HCT116 (cell line): Measurements from ENCODE around the gene RAMAC. TPM values are rescaled to one million over a fixed set of nuclear protein-coding genes. Genes with fewer than 3 reads are reported as not detected.

ENCODE experiments used
- ATAC-seq: fragments of 200-7000 bp; cut with Tn5 transposase; 2 replicates; pipeline ENCODE4 v1.9.1; 2020; ENCODE audit warnings: mild to moderate bottlenecking, moderate library complexity
- BruUV-seq: library from RNA; stranded (reverse); fragments of 400-500 nt; replicated peaks from 2 replicates; lab custom pipeline; 2021; lab: Mats Ljungman, UMichigan
- CTCF ChIA-PET: fragments of 300-600 bp; sonication (Branson Sonifier 250); formaldehyde crosslinking; loops from one replicate; lab custom pipeline; 2021; ENCODE audit warnings: antibody characterized with exemption; lab: Charles Lee
- POLR2A ChIA-PET: fragments of 300-600, 350-600 bp; sonication (Branson Sonifier 250); formaldehyde crosslinking; loops from one replicate; lab custom pipeline; 2021; ENCODE audit warnings: antibody characterized with exemption; lab: Charles Lee
- RAD21 ChIA-PET, 2 experiments: fragments of 300-600 bp; sonication (Branson Sonifier 250); formaldehyde crosslinking; loops; one replicate each; lab custom pipeline; 2023; ENCODE audit warnings: low total read pairs in 2 of 2; ENCODE audit not compliant: uncharacterized antibody in 2 of 2, unreplicated experiment in 2 of 2, low non-redundant PET in 1 of 2; lab: Charles Lee
- DNase-seq: peaks from one replicate; pipeline ENCODE4 v3.0.0-alpha.2; 2010; ENCODE audit warnings: low read depth, low spot score
- H2AFZ ChIP-seq: fragments of 200-600 bp; shearing (Covaris generic), sonication (generic); 2 replicates; pipeline ENCODE4 v1.6.1; 2017; ENCODE audit warnings: low read depth, mixed run types, mixed read lengths, antibody characterized with exemption, low read length; ENCODE audit not compliant: poor library complexity, severe bottlenecking
- H3K27ac ChIP-seq: 2 replicates; pipeline ENCODE4 v1.5.1; 2012; ENCODE audit warnings: low read depth, low read length
- H3K27me3 ChIP-seq: fragments of 200-600 bp; sonication (generic); 2 replicates; pipeline ENCODE4 v1.6.1; 2016; ENCODE audit warnings: mixed run types, low read length, mixed read lengths; ENCODE audit not compliant: insufficient read depth
- H3K36me3 ChIP-seq, 2 experiments: fragments of 200-500 bp in 1 of 2; fragments of 200-600 bp in 1 of 2; sonication (Bioruptor generic) in 1 of 2; sonication (generic) in 1 of 2; 2 replicates each; pipeline versions ENCODE4 v1.5.1 to v1.6.1; 2014 to 2016; ENCODE audit warnings: low read length in 2 of 2, inconsistent platforms in 1 of 2, mixed read lengths in 1 of 2, mixed run types in 1 of 2; ENCODE audit not compliant: insufficient read depth in 2 of 2, control insufficient read depth in 1 of 2
- H3K4me1 ChIP-seq, 2 experiments: fragments of 200-600 bp in 1 of 2; sonication (generic) in 1 of 2; 2 replicates each; pipeline versions ENCODE4 v1.5.1 to v1.6.1; 2012 to 2017; ENCODE audit warnings: low read length in 2 of 2, inconsistent platforms in 1 of 2, mild to moderate bottlenecking in 1 of 2, mixed read lengths in 1 of 2, mixed run types in 1 of 2, moderate library complexity in 1 of 2; ENCODE audit not compliant: insufficient read depth in 2 of 2, control insufficient read depth in 1 of 2
- H3K4me2 ChIP-seq: fragments of 200-600 bp; sonication (generic); 2 replicates; pipeline ENCODE4 v1.6.1; 2017; ENCODE audit warnings: mixed run types, low read length, mixed read lengths
- H3K4me3 ChIP-seq, 2 experiments: fragments of 200-600 bp in 1 of 2; sonication (generic) in 1 of 2; replicated peaks in 1 of 2; 2 replicates each; pipeline ENCODE4 v1.5.1; 2011 to 2016; ENCODE audit warnings: low read length in 2 of 2, control low read depth in 1 of 2, low read depth in 1 of 2, mild to moderate bottlenecking in 1 of 2, mixed read lengths in 1 of 2, mixed run types in 1 of 2
- H3K79me2 ChIP-seq: fragments of 200-600 bp; sonication (generic); 2 replicates; pipeline ENCODE4 v1.6.1; 2017; ENCODE audit warnings: mild to moderate bottlenecking, mixed run types, low read length, moderate library complexity, mixed read lengths; ENCODE audit not compliant: insufficient read depth
- H3K9ac ChIP-seq: fragments of 200-600 bp; sonication (generic); 2 replicates; pipeline ENCODE4 v1.6.1; 2016; ENCODE audit warnings: low read length, mixed read lengths
- H3K9me2 ChIP-seq: fragments of 200-600 bp; sonication (generic), shearing (Covaris generic); 2 replicates; pipeline ENCODE4 v1.6.1; 2017; ENCODE audit warnings: mixed run types, mild to moderate bottlenecking, moderate library complexity; ENCODE audit not compliant: insufficient read depth
- H3K9me3 ChIP-seq, 2 experiments: fragments of 200-500 bp in 1 of 2; fragments of 200-600 bp in 1 of 2; sonication (Bioruptor generic) in 1 of 2; sonication (generic) in 1 of 2; 2 replicates each; pipeline ENCODE4 v1.6.1; 2014 to 2017; ENCODE audit warnings: low read length in 2 of 2, mixed read lengths in 2 of 2, inconsistent platforms in 1 of 2, low read depth in 1 of 2, mild to moderate bottlenecking in 1 of 2, mixed run types in 1 of 2, moderate library complexity in 1 of 2; ENCODE audit not compliant: control insufficient read depth in 1 of 2, insufficient read depth in 1 of 2
- H4K20me1 ChIP-seq: fragments of 200-600 bp; sonication (generic), shearing (Covaris generic); 2 replicates; pipeline ENCODE4 v1.6.1; 2017; ENCODE audit warnings: mixed run types, mild to moderate bottlenecking, moderate library complexity; ENCODE audit not compliant: insufficient read depth
- CEBPB ChIP-seq: IDR thresholded peaks from 2 replicates; pipeline ENCODE4 v1.6.1; 2012; ENCODE audit warnings: low read depth
- ELF1 ChIP-seq: IDR thresholded peaks from 2 replicates; pipeline ENCODE4 v1.6.1; 2012; ENCODE audit warnings: low read depth, borderline replicate concordance
- EZH2phosphoT487 ChIP-seq: fragments of 200-600 bp; IDR thresholded peaks from 2 replicates; pipeline ENCODE4 v1.6.1; 2018; ENCODE audit warnings: antibody characterized with exemption, borderline replicate concordance
- POLR2AphosphoS5 ChIP-seq: IDR thresholded peaks from 2 replicates; pipeline ENCODE4 v1.6.1; 2011; ENCODE audit warnings: mild to moderate bottlenecking, low read depth, low read length, moderate library complexity
- SIN3A ChIP-seq: IDR thresholded peaks from 2 replicates; pipeline ENCODE4 v1.6.1; 2012; ENCODE audit warnings: low read depth
- SP1 ChIP-seq: IDR thresholded peaks from 2 replicates; pipeline ENCODE4 v1.6.1; 2012; ENCODE audit warnings: low read depth
- intact Hi-C: fragments of 100-400 bp; cut with micrococcal nuclease; formaldehyde crosslinking; loops from 2 replicates; pipeline ENCODE4 v1.10.0; 2022
- total RNA-seq: library from RNA; stranded (reverse); gene quantifications from one replicate; pipeline ENCODE4 v1.2.1, GENCODE V29; 2021; ENCODE audit not compliant: unreplicated experiment
- TF ChIP-seq, protein P1 (sequence below): IDR thresholded peaks from 2 replicates; pipeline ENCODE4 v1.6.1; 2012
- TF ChIP-seq, protein P2 (sequence below), 3 experiments: fragments of 200-600 bp in 1 of 3; sonication (generic) in 1 of 3; IDR thresholded peaks in 2 of 3; conservative IDR thresholded peaks in 1 of 3; 2 replicates each; pipeline ENCODE4 v1.5.1; 2012 to 2017; ENCODE audit warnings: low read depth in 2 of 3, low read length in 2 of 3, antibody characterized with exemption in 1 of 3, borderline replicate concordance in 1 of 3, control low read depth in 1 of 3, mild to moderate bottlenecking in 1 of 3, mixed read lengths in 1 of 3, mixed run types in 1 of 3, moderate library complexity in 1 of 3; ENCODE audit not compliant: insufficient read depth in 1 of 3
- TF ChIP-seq, protein P3 (sequence below): IDR thresholded peaks from 2 replicates; pipeline ENCODE4 v1.6.1; 2011; ENCODE audit warnings: mild to moderate bottlenecking, low read length, moderate library complexity; ENCODE audit not compliant: insufficient replicate concordance; ENCODE audit errors: extremely low read depth

RAMAC gene
- total RNA-seq, 1 experiment from 2014 or later: 16.5 TPM

DNA sequence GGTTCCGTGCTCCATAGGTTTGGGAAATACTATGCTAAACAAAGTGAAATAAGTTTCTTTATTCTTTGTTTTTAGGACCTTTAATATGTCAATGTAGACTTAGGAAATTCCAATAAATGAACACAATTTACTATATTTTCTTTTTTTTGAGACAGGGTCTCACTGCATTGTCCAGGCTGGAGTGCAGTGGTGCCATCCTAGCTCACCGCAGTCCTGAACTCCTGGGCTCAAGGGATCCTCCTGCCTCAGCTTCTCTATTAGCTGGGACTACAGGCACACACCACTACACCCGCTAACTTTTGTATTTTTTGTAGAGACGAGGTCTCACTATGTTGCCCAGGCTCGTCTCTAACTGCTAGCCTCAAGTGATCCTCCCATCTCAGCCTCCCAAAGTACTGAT is 21.1 kb upstream of the RAMAC start:
- Histone ChIP-seq H4K20me1 (no peaks in the 10 kb centered on the region), H3K4me2 (no peak overlapping the region), H3K27ac (no peak overlapping the region), H3K36me3 (no peaks in the 10 kb centered on the region), H3K79me2 (no peaks in the 10 kb centered on the region), H3K27me3 (0 out of 2 replicates have a peak, but pooled peaks cover 2% of the 10 kb centered on the region), H3K9me2 (no peaks in the 10 kb centered on the region)
- RAD21 ChIA-PET: no interaction called here
- POLR2A ChIA-PET: no interaction called here
- no peak for DNase-seq
- no peak for ATAC-seq
- intact Hi-C loops: no loop called here
- TF ChIP-seq, protein P1, sequence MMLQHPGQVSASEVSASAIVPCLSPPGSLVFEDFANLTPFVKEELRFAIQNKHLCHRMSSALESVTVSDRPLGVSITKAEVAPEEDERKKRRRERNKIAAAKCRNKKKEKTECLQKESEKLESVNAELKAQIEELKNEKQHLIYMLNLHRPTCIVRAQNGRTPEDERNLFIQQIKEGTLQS: no peak
- TF ChIP-seq ELF1: no peak
- TF ChIP-seq, protein P2, sequence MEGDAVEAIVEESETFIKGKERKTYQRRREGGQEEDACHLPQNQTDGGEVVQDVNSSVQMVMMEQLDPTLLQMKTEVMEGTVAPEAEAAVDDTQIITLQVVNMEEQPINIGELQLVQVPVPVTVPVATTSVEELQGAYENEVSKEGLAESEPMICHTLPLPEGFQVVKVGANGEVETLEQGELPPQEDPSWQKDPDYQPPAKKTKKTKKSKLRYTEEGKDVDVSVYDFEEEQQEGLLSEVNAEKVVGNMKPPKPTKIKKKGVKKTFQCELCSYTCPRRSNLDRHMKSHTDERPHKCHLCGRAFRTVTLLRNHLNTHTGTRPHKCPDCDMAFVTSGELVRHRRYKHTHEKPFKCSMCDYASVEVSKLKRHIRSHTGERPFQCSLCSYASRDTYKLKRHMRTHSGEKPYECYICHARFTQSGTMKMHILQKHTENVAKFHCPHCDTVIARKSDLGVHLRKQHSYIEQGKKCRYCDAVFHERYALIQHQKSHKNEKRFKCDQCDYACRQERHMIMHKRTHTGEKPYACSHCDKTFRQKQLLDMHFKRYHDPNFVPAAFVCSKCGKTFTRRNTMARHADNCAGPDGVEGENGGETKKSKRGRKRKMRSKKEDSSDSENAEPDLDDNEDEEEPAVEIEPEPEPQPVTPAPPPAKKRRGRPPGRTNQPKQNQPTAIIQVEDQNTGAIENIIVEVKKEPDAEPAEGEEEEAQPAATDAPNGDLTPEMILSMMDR (IDR thresholded peaks at IDR 0.05 in 2 of 3, conservative IDR thresholded peaks at IDR 0.05 in 1 of 3; ENCODE audit: borderline replicate concordance in 1 of 3, insufficient read depth in 1 of 3, low read depth in 2 of 3, low read length in 2 of 3): no peak
- no peak for TF ChIP-seq POLR2AphosphoS5
- no peak for TF ChIP-seq CEBPB
- TF ChIP-seq SIN3A: no peak
- TF ChIP-seq, protein P3, sequence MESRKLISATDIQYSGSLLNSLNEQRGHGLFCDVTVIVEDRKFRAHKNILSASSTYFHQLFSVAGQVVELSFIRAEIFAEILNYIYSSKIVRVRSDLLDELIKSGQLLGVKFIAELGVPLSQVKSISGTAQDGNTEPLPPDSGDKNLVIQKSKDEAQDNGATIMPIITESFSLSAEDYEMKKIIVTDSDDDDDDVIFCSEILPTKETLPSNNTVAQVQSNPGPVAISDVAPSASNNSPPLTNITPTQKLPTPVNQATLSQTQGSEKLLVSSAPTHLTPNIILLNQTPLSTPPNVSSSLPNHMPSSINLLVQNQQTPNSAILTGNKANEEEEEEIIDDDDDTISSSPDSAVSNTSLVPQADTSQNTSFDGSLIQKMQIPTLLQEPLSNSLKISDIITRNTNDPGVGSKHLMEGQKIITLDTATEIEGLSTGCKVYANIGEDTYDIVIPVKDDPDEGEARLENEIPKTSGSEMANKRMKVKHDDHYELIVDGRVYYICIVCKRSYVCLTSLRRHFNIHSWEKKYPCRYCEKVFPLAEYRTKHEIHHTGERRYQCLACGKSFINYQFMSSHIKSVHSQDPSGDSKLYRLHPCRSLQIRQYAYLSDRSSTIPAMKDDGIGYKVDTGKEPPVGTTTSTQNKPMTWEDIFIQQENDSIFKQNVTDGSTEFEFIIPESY: no peak
- no peak for TF ChIP-seq EZH2phosphoT487
- no peak for TF ChIP-seq SP1
- TF ChIP-seq, all 23 proteins: peak for 0
- CTCF ChIA-PET: no interaction called here
- Histone ChIP-seq H2AFZ (no peak overlapping the region), H3K9me3 (no peaks in the 10 kb centered on the region), H3K4me3 (no peak overlapping the region), H3K4me1 (no peaks in the 10 kb centered on the region), H3K9ac (no peak overlapping the region)
- BruUV-seq: no TSS peak
